SHP77 (cell line): Measurements from ENCODE around the gene C1QA.
A peak's percentile ranks its signal among the peaks of the same experiment; 100 is the strongest.
"Not testable (repeated sequence)": the region's sequence is repeated elsewhere in the genome, so short reads cannot be mapped to it uniquely, and the experiment has no call there.

Experiments used
- DNase-seq, 2 experiments: peaks; one replicate each; lab custom pipeline; 2025; lab: John Stamatoyannopoulos, UW

C1QA gene

DNA sequence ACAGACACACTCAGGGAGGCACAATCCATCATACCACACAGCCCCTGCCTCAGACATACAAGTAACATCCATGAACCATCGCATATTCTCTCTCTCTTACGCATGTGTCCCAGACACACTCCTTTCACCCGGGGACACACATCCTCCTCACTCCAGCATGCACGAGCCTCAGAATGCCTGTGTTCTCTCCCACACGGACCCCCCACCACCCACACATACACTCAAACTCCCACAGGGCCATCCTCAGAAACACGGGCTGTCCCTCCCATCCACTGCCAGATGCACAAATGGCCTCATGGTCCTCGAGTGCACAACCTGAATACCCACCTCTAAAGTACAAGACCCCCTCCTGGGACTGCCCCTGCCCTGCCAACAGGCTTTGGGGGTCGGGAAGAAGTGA lies 4.8 kb downstream of the C1QA start:
- no peak for DNase-seq

DNA sequence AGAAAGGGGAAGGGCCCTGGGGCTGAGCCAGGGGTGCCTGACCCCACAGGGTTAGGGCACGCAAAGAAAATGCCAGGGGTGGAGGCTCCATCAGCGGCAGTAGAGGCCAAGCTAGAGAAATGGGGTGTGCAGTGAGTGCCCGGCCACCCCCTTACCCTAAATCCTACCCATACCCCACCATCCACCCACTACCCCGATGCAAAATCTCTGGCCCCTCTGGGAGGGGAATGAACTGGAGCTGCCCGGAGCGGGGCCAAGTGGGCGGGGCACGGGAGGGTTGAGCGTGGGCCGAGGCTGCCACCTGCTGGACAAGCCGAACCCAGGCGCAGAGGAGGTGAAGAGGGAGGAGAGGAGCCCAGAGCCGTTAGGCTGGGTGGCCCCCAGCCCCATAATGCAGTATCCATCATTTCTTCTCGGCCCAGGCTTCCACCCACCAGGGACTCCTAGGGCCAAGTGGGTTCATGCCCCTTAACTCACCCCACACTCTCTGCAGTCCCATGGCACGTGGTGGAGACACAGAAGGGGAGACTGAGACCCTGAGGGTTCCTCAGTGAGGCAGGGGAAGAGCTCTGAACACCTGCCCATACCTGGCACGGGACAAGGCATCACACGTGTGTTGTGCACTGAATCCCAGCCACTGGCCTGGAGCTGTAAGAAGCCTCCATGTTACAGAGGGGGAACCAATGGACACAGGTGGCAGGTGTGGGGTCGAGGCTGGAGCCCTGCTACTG lies 5.6 kb downstream of the C1QA start:
- DNase-seq = peak; percentile 16 to 58

DNA sequence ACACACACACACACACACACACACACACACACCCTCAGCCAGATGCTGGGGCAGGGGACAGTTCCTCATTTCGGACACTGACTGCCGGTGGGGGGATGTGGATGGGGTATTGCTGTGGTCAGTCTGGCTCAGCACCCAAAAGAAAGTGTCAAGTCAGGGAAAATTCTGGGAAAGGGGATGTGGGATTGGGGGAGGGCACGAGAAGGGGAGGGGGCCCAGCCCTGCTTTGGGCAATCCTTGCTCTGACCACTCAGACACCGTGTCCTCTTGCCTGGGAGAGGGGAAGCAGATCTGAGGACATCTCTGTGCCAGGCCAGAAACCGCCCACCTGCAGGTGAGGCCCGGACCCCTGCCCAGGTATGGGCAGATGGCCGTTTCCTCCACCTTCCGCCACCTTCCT lies 7.0 kb downstream of the C1QA start, which contains the start of gene C1QC:
Gene C1QC, plus strand, starts transcription at position 253 of the 400 bp plus-strand sequence. CDS start 391 bp downstream, outside the sequence.
- DNase-seq = no peak

DNA sequence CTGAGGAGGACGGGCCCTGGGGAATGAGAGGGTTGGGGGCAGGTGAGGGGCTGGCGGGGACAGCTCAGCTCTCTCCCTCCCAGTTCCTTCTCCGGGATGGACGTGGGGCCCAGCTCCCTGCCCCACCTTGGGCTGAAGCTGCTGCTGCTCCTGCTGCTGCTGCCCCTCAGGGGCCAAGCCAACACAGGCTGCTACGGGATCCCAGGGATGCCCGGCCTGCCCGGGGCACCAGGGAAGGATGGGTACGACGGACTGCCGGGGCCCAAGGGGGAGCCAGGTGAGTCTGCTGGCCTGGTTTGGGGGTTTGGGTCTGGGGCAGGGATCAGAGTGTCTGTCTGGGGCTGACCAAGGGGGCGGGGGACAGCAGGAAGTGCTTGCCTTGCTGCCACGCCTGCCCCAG lies 7.5 kb downstream of the C1QA start:
- DNase-seq = no peak

DNA sequence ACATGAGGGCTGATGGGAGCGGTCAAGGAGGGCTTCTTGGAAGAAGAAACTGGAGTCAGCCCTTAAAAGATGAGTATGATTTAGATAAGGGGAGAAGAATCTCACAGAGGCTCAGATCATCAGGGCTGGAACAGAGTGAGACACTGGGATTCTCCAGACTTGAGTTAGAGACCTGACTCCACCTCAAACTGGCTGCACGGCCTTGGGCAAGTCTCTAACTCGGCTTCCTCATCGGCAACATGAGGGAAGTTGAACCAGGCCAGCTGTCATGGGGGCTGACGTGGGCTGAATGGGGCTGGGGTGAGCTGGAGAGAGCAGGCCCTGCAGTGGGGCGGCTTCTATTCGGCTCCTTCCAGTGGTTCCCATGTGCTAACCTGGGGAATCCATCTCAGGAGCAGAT lies 9.5 kb downstream of the C1QA start:
- no peak for DNase-seq

DNA sequence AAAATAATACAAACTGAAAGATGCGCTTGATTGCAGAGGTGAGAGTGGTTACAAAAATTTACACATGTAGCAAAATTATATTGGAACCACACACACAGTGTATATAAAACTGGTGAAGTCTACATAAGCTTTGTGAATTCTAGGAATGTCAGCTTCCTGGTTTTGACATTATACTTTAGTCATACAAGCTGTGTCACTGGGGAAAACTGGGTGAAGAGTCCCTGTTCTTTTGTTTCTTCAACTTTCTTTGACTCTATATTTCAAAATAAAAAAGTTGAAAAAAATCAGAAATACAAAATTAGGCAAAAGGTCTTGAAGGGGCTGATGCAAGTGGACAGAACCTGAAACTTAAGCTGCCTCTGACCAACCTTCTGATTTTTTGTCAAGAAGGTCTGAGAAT lies 10.0 kb downstream of the C1QA start:
- DNase-seq = no peak

DNA sequence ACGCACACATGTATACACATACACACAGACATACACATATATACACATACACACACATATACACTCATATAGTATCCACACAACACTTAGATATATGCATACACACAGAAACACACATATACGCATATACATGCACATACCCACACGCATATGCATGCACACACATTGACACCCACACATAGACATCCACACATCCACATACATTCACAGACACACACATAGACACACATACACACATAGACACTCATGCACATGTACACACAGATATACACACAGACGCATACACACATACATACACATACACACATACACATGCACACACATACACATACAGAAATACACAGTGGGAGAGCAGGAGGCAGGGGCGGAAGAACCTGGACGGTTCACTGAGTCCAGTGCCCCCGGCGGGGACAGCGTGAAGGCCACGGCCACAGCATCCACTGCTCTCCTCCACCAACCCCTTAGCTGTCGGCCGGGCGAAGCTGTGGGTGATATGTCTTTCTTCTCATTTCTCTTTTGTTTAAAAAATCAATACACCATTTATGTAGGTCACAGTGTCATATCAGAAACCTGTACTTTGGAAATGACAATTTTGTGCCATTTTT lies 13.8 kb downstream of the C1QA start:
- DNase-seq = no peak

DNA sequence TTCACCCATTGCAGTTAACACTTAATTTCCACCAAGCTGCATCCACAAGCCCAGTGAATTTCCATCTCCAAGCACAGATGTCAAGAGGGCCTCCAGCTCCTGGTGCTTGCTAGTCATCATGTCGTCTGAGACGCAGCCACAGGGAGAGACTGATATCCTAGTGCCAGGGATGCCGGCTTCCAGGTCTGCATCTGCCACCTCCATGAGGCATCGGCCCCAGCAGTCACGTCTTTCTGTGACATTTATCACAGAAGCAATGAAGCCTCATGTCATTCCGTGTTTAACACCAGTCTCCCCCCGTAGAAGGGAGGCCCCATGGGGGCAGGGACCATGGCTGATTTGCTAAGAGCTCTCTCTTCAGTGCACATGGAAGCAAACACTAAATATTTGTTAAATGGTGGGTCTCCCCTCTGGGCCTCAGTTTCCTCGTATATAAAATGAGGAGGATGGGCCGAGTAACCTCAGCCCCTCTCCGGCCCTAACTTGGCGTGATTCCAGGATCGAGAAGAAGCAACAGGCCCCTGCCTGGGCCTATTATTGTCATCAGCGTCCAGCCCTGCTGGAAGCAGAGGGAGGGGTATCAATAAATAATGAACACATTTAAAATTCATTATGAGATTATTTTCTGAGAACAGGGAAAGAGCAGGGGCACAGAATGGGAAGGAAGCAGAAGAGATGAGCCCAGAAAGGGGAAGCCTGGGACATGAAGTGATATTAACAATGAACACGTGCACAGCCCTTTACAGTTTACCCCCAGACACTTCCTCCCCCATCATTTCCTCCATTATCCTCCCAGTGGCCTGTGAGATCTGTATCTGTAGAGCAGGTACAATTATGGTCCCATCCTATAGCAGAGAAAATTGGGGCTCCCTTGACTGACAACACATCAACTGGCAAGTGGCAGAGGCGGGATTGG lies 15.8 kb downstream of the C1QA start:
- no peak for DNase-seq

DNA sequence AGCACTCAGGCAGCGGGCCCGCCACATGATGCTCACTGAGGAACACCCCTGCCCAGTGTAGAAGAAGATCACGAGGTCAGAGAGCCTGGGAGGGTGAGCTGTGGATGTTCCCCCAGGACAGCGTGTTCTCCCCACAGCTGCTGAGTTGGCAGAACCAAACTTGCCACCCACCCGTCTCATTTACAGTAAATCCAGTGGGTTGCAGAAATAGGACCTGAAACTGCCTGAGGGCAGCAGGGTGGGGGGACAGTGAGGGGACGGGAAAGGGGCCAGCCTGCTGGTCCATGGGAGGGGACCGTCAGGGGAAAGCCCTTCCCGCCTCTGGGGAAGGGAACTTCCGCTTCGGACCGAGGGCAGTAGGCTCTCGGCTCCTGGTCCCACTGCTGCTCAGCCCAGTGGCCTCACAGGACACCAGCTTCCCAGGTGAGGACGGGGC lies 16.5 kb downstream of the C1QA start, which contains the start of gene C1QB:
Gene C1QB, plus strand, starts transcription at position 356 of the 436 bp plus-strand sequence. CDS start 6,227 bp downstream, outside the sequence.
- no peak for DNase-seq

DNA sequence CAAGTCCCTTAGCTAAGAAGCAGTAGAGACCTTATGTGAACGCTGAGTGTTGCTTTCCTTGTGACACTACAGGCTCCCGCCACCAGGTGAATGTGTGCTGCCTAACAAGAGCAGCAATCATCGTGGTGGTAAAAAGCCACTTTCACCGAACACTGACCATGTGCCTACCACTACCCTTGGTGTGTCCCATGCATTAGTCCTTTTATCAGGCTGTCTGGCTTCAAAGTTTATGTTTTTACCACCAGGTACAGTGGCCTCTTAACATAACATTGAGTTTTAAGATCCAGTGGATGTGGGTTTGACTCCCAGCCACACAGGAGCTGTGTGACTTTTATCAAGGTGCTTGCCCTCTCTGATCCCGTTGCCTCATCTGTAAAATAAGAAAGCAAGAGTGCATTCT lies 18.3 kb downstream of the C1QA start:
- peak in 1 of 2 experiments; percentile 15 for DNase-seq

DNA sequence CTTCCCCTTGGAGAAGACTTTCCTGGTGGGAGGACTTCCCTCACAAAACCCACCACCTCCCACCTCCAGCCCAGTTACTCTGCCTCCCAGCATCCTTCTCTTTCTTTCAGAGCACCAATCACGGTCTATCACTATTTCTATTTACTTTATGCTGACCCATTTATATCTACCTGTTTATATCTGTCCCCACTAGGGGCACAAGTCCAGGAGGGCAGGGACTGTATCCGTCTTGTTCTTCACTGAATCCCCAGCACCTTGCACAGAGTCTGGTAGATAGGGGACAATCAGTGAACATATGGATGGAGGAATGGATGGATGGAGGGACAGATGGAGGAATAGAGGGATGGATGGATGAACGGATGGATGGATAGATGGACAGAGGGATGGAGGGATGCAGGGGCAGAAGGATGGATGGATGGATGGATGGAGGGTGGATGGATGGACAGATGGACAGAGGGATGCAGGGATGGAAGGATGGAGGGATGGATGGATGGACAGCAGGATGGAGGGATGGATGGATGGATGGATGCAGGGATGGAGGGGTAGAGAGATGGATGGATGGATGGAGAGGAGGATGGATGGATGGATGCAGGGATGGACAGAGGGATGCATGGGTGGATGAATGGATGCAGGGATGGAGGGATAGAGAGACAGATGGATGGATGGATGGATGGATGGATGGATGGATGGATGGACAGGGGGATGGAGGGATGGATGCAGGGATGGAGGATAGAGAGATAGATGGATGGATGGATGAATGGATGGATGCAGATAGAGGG lies 22.1 kb downstream of the C1QA start:
- no peak for DNase-seq

DNA sequence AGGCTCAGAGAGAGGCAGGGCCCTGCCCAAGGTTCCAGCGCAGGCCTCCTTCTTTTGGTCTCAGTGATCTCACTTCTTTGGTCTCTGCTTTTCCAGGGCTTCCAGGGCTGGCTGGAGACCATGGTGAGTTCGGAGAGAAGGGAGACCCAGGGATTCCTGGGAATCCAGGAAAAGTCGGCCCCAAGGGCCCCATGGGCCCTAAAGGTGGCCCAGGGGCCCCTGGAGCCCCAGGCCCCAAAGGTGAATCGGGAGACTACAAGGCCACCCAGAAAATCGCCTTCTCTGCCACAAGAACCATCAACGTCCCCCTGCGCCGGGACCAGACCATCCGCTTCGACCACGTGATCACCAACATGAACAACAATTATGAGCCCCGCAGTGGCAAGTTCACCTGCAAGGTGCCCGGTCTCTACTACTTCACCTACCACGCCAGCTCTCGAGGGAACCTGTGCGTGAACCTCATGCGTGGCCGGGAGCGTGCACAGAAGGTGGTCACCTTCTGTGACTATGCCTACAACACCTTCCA lies 24.4 kb downstream of the C1QA start:
- no peak for DNase-seq

DNA sequence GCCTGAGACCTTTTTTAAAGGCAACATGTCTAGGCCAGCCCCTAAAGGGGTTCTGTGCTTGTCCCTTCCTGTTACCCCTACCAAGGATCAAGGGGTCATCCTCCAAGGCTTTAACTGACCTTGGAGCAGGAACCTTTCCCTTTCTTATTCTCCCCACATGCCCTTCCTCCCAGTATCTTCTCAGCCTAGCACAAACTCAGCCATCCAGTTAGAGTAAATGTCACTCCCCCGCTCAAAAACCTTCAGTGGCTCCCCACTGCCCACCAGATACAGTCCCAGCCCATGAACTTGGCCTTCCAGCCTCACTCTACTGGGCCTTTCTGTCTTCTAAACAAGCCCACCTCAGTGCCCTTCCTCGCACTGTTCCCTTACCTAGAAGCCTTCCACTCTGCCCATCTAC lies 25.5 kb downstream of the C1QA start:
- DNase-seq = no peak

DNA sequence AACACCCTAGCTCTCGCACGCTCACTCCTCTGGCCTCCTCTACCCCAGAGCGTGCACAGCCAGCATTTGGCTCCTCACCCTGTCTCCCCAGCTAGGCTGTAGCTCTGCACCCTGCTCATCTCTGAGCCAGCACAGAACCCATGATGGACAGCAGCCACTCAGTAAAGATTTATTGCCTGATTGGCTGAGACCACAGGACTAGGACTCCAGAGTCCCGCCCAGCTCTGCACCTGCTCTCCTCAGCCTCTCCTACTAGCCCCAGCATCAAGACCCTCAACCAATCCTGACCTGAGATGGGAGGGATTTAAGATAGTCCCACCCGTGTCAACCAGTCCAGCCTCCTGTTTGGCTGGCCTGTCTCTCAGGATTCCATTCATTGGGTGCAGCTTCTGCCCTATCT lies 25.9 kb downstream of the C1QA start:
- DNase-seq = peak; percentile 53 to 78

DNA sequence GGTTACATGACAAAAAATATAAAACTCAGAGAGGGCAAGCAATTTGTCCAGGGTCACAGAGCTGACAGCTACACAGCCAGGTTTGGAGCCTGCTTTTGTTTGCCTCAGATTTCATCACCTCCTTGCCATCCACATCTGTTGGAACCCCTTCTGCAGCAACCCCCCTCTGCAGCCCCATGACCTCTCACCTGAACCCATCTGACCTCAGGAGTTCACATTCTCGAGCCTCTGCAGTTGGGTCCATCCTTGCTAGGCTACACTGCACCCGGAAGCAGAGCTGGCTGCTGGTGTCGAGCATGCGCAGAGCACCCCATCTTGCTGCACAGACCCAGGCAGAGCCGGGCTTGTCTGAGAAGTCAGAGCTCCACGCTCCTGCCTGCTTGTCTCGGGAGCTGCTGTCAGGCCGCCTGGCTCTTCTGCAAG lies 26.6 kb downstream of the C1QA start:
- DNase-seq = no peak

DNA sequence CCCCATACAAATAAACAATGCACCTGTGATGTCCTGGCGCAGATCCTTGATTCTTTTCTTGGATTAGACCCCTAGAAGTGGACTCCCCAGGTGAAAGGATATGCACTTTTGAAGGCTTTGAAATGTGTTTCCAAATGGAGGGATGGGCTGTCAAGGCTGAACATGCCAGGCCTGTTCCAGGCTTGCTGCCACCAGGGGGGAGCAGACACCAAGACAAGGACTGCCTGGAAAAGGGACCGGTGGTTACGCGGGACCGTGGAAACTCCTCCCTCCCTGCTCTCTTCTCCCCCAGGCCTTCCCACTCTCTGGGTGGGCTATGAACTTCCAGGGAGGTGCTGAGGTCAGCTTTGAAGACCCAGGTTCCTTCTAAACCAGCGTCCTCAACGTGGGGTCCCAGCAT lies 29.3 kb downstream of the C1QA start:
- peak; percentile 20 to 51 for DNase-seq

DNA sequence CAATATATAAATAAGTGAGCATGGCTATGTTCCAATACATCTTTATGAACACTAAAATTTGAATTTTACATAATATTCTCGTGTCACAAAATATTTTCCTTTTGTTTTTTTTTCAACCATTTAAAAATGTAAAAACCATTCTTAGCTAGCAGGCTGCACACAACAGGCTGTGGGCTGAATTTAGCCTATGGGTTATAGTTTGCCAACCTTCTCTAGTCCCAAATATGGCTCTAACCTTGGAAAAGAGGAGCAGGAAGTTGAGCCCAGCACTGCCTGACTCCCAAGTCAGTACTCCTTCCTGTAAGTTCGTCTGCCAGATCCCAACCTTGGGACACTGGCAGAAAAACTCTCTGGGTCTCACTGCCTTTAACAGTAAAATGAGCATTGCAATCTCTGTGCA lies 30.0 kb downstream of the C1QA start:
- DNase-seq = no peak

DNA sequence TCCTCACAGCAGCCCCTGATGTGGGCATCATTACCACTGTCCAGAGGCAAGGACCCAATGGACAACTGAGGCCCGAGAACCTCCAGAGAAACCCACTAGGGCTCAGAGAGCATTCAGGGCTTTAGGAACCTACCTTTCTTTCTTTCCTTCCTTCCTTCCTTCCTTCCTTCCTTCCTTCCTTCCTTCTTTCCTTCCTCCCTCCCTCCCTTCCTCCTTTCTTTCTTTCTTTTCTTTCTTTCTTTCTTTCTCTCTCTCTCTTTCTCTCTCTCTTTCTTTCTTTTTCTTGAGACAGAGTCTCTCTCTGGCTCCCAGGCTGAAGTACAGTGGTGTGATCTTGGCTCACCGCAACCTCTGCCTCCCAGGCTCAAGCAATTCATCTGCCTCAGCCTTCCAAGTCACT lies 32.4 kb downstream of the C1QA start:
- DNase-seq = not testable (repeated sequence)

DNA sequence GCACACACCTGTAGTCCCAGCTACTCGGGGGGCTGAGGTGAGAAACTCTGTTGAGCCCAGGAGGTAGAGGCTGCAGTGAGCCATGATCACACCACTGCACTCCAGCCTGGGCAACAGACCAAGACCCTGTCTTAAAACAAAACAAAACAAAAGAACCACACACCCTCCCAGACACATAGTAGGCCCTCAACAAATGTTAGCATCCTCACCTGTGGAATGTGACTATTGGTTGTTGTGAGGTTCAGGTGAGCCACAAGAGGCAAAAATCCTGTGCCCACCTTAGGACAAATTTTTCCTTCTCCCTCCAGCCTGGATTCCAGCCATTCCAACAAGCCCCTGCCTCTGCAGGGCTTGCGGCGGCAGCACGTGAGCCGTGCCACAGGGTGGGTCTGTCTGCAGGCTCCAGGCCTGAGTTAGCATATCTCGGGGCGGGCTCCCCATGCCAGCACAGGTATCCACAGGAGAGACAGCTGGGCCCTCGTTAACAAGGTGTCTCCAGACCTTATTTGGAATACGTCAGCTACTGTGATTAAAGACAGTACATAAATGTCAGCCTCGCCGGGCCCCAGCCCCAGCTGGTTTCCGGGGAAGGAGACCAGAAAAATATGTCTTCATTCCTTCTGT lies 34.0 kb downstream of the C1QA start:
- peak in 1 of 2 experiments; percentile 24 for DNase-seq

DNA sequence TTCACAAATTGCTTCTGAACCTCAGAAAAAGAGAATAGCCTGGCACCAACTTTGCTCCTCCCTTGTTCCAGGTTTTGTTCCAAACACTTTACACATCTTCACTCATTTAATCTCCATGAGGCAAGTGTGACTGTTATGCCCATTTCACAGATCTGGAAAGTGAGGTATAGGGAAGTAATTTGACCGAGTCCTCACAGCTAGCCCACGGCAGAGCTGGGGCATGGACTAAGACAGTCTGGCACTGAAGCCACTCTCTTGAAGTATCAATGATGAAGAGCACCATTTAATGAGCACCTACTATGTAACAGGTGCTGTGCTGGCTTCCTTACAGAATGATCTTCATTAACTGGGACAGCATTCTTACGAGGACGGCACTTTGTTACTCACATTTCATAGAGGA lies 35.6 kb downstream of the C1QA start:
- no peak for DNase-seq
